Transverse colon (tissue), 4 donors: Measurements from ENCODE around the gene WNK2. TPM values are rescaled to one million over a fixed set of nuclear protein-coding genes. Genes with fewer than 3 reads are reported as not detected.
A peak's percentile ranks its signal among the peaks of the same experiment; 100 is the strongest.

ENCODE experiments used
- DNase-seq: peaks from one replicate; pipeline ENCODE4 v3.0.0-alpha.2; 2019
- H3K27ac ChIP-seq, 4 donors: fragments of 200-600 bp; sonication (generic); 2 replicates each; pipeline ENCODE4 v1.5.1; 2016 to 2018; ENCODE audit warnings: inconsistent platforms in 4 of 4
- H3K27me3 ChIP-seq: fragments of 200-600 bp; sonication (generic); 2 replicates; pipeline ENCODE4 v1.5.1; 2017; ENCODE audit warnings: inconsistent platforms
- H3K36me3 ChIP-seq, 4 donors: fragments of 200-600 bp; sonication (generic); 2 replicates each; pipeline ENCODE4 v1.5.1; 2017 to 2019; ENCODE audit warnings: inconsistent platforms in 4 of 4
- H3K4me1 ChIP-seq, 4 donors: fragments of 200-600 bp; sonication (generic); 2 replicates each; pipeline ENCODE4 v1.5.1; 2017 to 2020; ENCODE audit warnings: inconsistent platforms in 4 of 4
- H3K4me3 ChIP-seq, 4 donors: fragments of 200-600 bp; sonication (generic); 1 replicate in 1 of 4; 2 replicates in 3 of 4; pipeline versions ENCODE4 v1.5.1 to v1.6.1; 2017 to 2019; ENCODE audit warnings: inconsistent platforms in 4 of 4
- H3K9me3 ChIP-seq, 2 donors: fragments of 200-600 bp; sonication (generic); 2 replicates each; pipeline ENCODE4 v1.5.1; 2017 to 2019; ENCODE audit warnings: inconsistent platforms in 2 of 2
- CTCF ChIP-seq, 5 experiments: fragments of 200-600 bp in 3 of 5; fragments of 450-650 bp in 2 of 5; sonication (generic) in 3 of 5; IDR thresholded peaks; 1 replicate in 2 of 5; 2 replicates in 3 of 5; pipeline ENCODE4 v1.5.1; 2016 to 2017; ENCODE audit warnings: antibody characterized with exemption in 5 of 5, inconsistent platforms in 3 of 5, mild to moderate bottlenecking in 2 of 5, moderate library complexity in 1 of 5
- EP300 ChIP-seq: sonication (generic); formaldehyde crosslinking; IDR thresholded peaks from one replicate; pipeline ENCODE4 v1.6.1; 2017; ENCODE audit warnings: antibody characterized with exemption, low read depth
- POLR2A ChIP-seq: fragments of 450-650 bp; IDR thresholded peaks from one replicate; pipeline ENCODE4 v1.6.1; 2016; ENCODE audit warnings: antibody characterized with exemption, mild to moderate bottlenecking, moderate library complexity
- POLR2AphosphoS5 ChIP-seq, 3 donors: sonication (generic); formaldehyde crosslinking; IDR thresholded peaks; one replicate each; pipeline ENCODE4 v1.6.1; 2016; ENCODE audit warnings: antibody characterized with exemption in 3 of 3
- WGBS, 2 donors: methylation state at CpG; one replicate each; pipeline ENCODE4 v1.1.5; 2018; ENCODE audit warnings: low coverage in 1 of 2; 5-methylcytosine and 5-hydroxymethylcytosine counted together
- in situ Hi-C, 4 donors: fragments of 200-750 bp; cut with MboI; loops; one replicate each; pipeline versions ENCODE4 v1.15.0 to v1.15.1; 2017; ENCODE audit warnings: low sequenced_read_pairs in 3 of 4, low pct_ligation_motif_present in 1 of 4, low pct_unique_long_range_greater_than_20kb in 1 of 4
- intact Hi-C: fragments of 100-400 bp; cut with DNase I; formaldehyde crosslinking; loops from one replicate; pipeline ENCODE4 v1.15.1; 2023; ENCODE audit warnings: low total_unique reads
- total RNA-seq, 4 donors: library from RNA; depleted of rRNA; stranded (reverse); fragments of >200 nt; gene quantifications; one replicate each; pipeline ENCODE4 v1.1.0, GENCODE V29; 2016

WNK2 gene
- total RNA-seq, 4 donors from 2014 or later, result 133 to 618 (median 157) TPM

GRCh38 chr9:93300585-93301081 is 116.7 kb downstream of the WNK2 start:
- H3K27ac ChIP-seq, result peak overlapping the region in 3 of 4 donors; percentile 26 to 76 (median 28)
- no peaks in the 10 kb centered on the region for H3K27me3 ChIP-seq
- WGBS, 2 donors, result 57 to 67% methylated on average over 4 to 12 of the region's 12 CpGs
- DNase-seq, result peak; percentile 76
- intact Hi-C loops (loop anchor here (5.0 kb wide), 1 partner anchor 143 kb away; no protein-coding TSS in a partner anchor), in situ Hi-C loops (loop anchor here (10.0 to 25.0 kb wide), 3 partner anchors 136 to 288 kb away; no protein-coding TSS in a partner anchor)
- H3K9me3 ChIP-seq, result no peaks in the 10 kb centered on the region
- TF ChIP-seq CTCF (IDR thresholded peaks at IDR 0.05), result no peak
- TF ChIP-seq POLR2AphosphoS5 (IDR thresholded peaks at IDR 0.05), result peak in 2 of 3 donors; percentile 26 to 35
- no peak for TF ChIP-seq EP300
- no peaks in the 10 kb centered on the region for H3K36me3 ChIP-seq
- peaks cover 7 to 48% (median 32%) of the 10 kb centered on the region in 4 donors for H3K4me1 ChIP-seq
- no peak overlapping the region for H3K4me3 ChIP-seq

- H3K4me1 ChIP-seq, result peaks cover 7 to 48% (median 32%) of the 10 kb centered on the region in 4 donors
- no peak for DNase-seq
- no peaks in the 10 kb centered on the region for H3K9me3 ChIP-seq
- 95% methylated on average over 11 of the region's 17 CpGs; no CpG with 5 or more reads in 1 of the 2 donors for WGBS, 2 donors
- no peaks in the 10 kb centered on the region for H3K27me3 ChIP-seq
- intact Hi-C loops, result loop anchor here (5.0 kb wide), 1 partner anchor 144 kb away; no protein-coding TSS in a partner anchor
- H3K27ac ChIP-seq, result no peak overlapping the region
- TF ChIP-seq POLR2A (no peak), CTCF (IDR thresholded peaks at IDR 0.05) (no peak), POLR2AphosphoS5 (IDR thresholded peaks at IDR 0.05) (no peak), EP300 (no peak)
- H3K4me3 ChIP-seq, result no peak overlapping the region
- in situ Hi-C loops, result loop anchor here (10.0 to 25.0 kb wide), 3 partner anchors 137 to 289 kb away; no protein-coding TSS in a partner anchor
- no peaks in the 10 kb centered on the region for H3K36me3 ChIP-seq
Observed at GRCh38 chr9:93301291-93301811, 117.4 kb downstream of the WNK2 start.

- TF ChIP-seq POLR2AphosphoS5 (IDR thresholded peaks at IDR 0.05) (no peak), POLR2A (no peak), CTCF (IDR thresholded peaks at IDR 0.05) (no peak), EP300 (no peak)
- intact Hi-C loops (loop anchor here (5.0 kb wide), 1 partner anchor 145 kb away; no protein-coding TSS in a partner anchor), in situ Hi-C loops (loop anchor here (10.0 to 25.0 kb wide), 3 partner anchors 137 to 290 kb away; no protein-coding TSS in a partner anchor)
- Histone ChIP-seq H3K4me3 (no peak overlapping the region), H3K36me3 (no peaks in the 10 kb centered on the region), H3K4me1 (peaks cover 7 to 48% (median 32%) of the 10 kb centered on the region in 4 donors), H3K27me3 (no peaks in the 10 kb centered on the region), H3K27ac (peak overlapping the region in 2 of 4 donors; percentile 0 to 1), H3K9me3 (no peaks in the 10 kb centered on the region)
- WGBS, 2 donors, result 81 to 93% methylated on average over 4 to 16 of the region's 16 CpGs
- DNase-seq, result peak; percentile 8
Observed at GRCh38 chr9:93301911-93302541, 118.1 kb downstream of the WNK2 start.

- no peak overlapping the region for H3K4me3 ChIP-seq
- 77% methylated on average over 6 of the region's 6 CpGs; no CpG with 5 or more reads in 1 of the 2 donors for WGBS, 2 donors
Observed at GRCh38 chr9:93302586-93303257, 118.8 kb downstream of the WNK2 start.

More at GRCh38 chr9:93302586-93303257, 118.8 kb downstream of the WNK2 start:
- Histone ChIP-seq H3K4me1 (peaks cover 7 to 41% (median 30%) of the 10 kb centered on the region in 4 donors), H3K27me3 (no peaks in the 10 kb centered on the region), H3K27ac (peak overlapping the region in 2 of 4 donors; percentile 0 to 1), H3K36me3 (no peaks in the 10 kb centered on the region), H3K9me3 (no peaks in the 10 kb centered on the region)
- intact Hi-C loops, result loop anchor here (5.0 kb wide), 1 partner anchor 145 kb away; no protein-coding TSS in a partner anchor
- TF ChIP-seq CTCF (IDR thresholded peaks at IDR 0.05) (peak; percentile 54 to 70 (median 59)), POLR2A (no peak)
- in situ Hi-C loops, result loop anchor here (10.0 to 25.0 kb wide), 3 partner anchors 138 to 290 kb away; no protein-coding TSS in a partner anchor
- DNase-seq, result peak; percentile 73
